RWPE2 (cell line): ENCODE data around the gene CIRBP.
A peak's percentile ranks its signal among the peaks of the same experiment; 100 is the strongest.

ENCODE experiments used
- ATAC-seq: fragments of 200-7000 bp; cut with Tn5 transposase; 3 replicates; pipeline ENCODE4 v1.9.1; 2021; ENCODE audit warnings: low read depth
- DNase-seq: peaks from one replicate; pipeline ENCODE4 v3.0.0-alpha.2; 2020; ENCODE audit warnings: low spot score
- H3K27ac ChIP-seq: fragments of 450-650 bp; 2 replicates; pipeline ENCODE4 v1.5.1; 2017; ENCODE audit warnings: mild to moderate bottlenecking; ENCODE audit not compliant: poor library complexity, severe bottlenecking
- H3K27me3 ChIP-seq: fragments of 250-450 bp; sonication (Bioruptor Pico); 2 replicates; pipeline ENCODE4 v1.5.1; 2021; ENCODE audit warnings: mild to moderate bottlenecking, moderate library complexity; ENCODE audit not compliant: insufficient read depth, poor library complexity, severe bottlenecking
- H3K36me3 ChIP-seq: fragments of 250-450 bp; sonication (Bioruptor Pico); 2 replicates; pipeline ENCODE4 v1.5.1; 2020; ENCODE audit warnings: low read depth, mild to moderate bottlenecking, moderate library complexity
- H3K4me1 ChIP-seq: fragments of 250-450 bp; sonication (Bioruptor Pico); 2 replicates; pipeline ENCODE4 v1.5.1; 2021; ENCODE audit warnings: mild to moderate bottlenecking, moderate library complexity; ENCODE audit not compliant: insufficient read depth, poor library complexity, severe bottlenecking
- H3K4me3 ChIP-seq: fragments of 250-450 bp; sonication (Bioruptor Pico); 2 replicates; pipeline ENCODE4 v1.5.1; 2021; ENCODE audit warnings: mild to moderate bottlenecking, moderate library complexity; ENCODE audit not compliant: severe bottlenecking
- H3K9me3 ChIP-seq: fragments of 250-450 bp; sonication (Bioruptor Pico); 2 replicates; pipeline ENCODE4 v1.5.1; 2021; ENCODE audit warnings: mild to moderate bottlenecking, moderate library complexity; ENCODE audit not compliant: severe bottlenecking
- CTCF ChIP-seq: fragments of 450-650 bp; IDR thresholded peaks from one replicate; pipeline ENCODE4 v1.5.1; 2017; ENCODE audit warnings: mild to moderate bottlenecking, moderate library complexity; ENCODE audit not compliant: poor library complexity, severe bottlenecking

CIRBP gene

GRCh38 chr19:1237754-1238368 lies 31.3 kb upstream of the CIRBP start, which contains the start of gene CBARP:
CBARP (minus strand) TSS chr19:1238005; CDS start chr19:1236100, 1,905 bp downstream.
- no peak for ATAC-seq
- peaks cover 6% of the 10 kb centered on the region for H3K4me1 ChIP-seq
- no peak for DNase-seq
- H3K27me3 ChIP-seq: no peaks in the 10 kb centered on the region
- H3K36me3 ChIP-seq: peaks cover 18% of the 10 kb centered on the region
- H3K27ac ChIP-seq: peak within 1 kb of the TSS; percentile 97
- TF ChIP-seq CTCF: no peak
- H3K4me3 ChIP-seq: peak within 1 kb of the TSS; percentile 88
- H3K9me3 ChIP-seq: no peaks in the 10 kb centered on the region

- H3K9me3 ChIP-seq: no peaks in the 10 kb centered on the region
- peak overlapping the region; percentile 88 for H3K4me3 ChIP-seq
- no peak for TF ChIP-seq CTCF
- peaks cover 10% of the 10 kb centered on the region for H3K4me1 ChIP-seq
- peaks cover 14% of the 10 kb centered on the region for H3K36me3 ChIP-seq
- H3K27ac ChIP-seq: peak overlapping the region; percentile 97
- DNase-seq (no peak), ATAC-seq (no peak)
- no peaks in the 10 kb centered on the region for H3K27me3 ChIP-seq
Measured at GRCh38 chr19:1238369-1239303, 30.5 kb upstream of the CIRBP start.

DNA sequence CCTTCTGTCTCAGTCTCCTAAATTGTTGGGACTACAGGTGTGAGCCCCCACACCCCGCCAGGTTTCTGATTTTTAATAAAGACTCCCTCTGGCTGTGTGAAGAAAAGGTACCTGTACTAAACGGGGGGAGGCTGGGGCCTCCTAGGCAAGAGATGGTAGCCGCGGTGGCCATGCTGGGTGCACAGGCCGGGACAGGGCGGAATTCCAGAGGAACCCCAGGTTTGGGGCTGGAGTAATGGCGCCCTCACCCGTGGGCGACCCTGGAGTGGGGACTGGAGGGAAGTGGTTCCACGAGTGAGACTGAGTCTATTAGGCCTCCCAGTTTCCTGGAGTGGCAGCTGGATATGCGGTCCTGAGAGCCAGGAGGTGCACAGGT lies 29.7 kb upstream of the CIRBP start:
- no peaks in the 10 kb centered on the region for H3K9me3 ChIP-seq
- peak overlapping the region; percentile 97 for H3K27ac ChIP-seq
- H3K36me3 ChIP-seq: peaks cover 13% of the 10 kb centered on the region
- H3K27me3 ChIP-seq: no peaks in the 10 kb centered on the region
- ATAC-seq (no peak), DNase-seq (no peak)
- H3K4me1 ChIP-seq: peaks cover 15% of the 10 kb centered on the region
- no peak overlapping the region for H3K4me3 ChIP-seq
- TF ChIP-seq CTCF: no peak

DNA sequence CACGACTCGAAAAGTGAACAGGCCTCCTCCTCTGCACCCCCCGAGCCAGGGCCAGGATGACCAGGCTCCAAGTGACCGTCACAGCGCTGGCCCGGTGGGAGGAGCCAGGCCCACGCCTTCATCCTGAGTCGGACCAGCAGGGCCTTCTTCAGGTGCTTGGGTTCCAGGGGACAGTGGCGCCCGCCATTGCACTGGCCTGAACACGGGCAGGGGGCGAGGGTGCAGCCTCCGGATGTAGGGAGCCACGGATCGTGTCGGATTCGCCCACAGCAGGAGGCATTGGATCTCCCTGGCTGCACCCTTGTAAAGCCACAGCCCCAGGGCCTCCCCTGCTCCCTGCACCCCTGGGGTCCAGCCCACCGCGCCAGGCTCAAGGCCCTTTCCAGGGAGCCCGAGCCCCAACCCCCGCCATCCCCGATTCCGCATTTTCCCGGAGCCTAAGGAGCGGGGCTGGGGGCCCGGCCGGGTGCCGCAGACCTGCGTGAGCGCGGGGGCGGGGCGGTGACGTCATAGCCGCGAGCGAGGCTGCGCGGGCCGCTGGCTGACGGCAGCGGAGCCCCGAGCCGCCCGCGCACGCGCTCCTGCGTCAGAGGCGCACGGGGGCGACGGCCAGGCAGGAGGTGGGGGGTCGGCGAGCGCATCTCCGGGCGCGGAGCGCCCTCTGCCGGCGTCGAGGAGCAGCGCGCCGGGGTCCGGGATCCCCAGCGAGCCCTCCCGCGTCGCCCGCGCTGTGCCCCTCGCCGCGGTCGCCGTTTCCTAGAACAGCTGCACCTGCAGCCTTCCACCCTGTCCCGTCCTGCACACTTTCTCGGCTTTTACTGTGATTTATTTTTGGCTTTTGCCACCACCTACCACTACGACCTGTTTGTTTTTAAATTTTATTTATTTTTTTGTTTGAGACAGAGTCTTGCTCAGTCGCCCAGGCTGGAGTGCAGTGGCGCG lies 29.1 kb upstream of the CIRBP start:
- ATAC-seq (peak; percentile 7; the same call in 2 of the 3 replicates), DNase-seq (no peak)
- H3K36me3 ChIP-seq: peaks cover 12% of the 10 kb centered on the region
- peak overlapping the region; percentile 6 for H3K4me3 ChIP-seq
- peak overlapping the region; percentile 97 for H3K27ac ChIP-seq
- H3K27me3 ChIP-seq: no peaks in the 10 kb centered on the region
- H3K9me3 ChIP-seq: no peaks in the 10 kb centered on the region
- H3K4me1 ChIP-seq: peaks cover 18% of the 10 kb centered on the region
- peak; percentile 89 for TF ChIP-seq CTCF
